Diencephalon (tissue), 1 donor: ENCODE measurements around the gene NDOR1. TPM values are rescaled to one million over a fixed set of nuclear protein-coding genes. Genes with fewer than 3 reads are reported as not detected.

ENCODE experiments used
- small RNA-seq: library from RNA; depleted of rRNA; stranded (forward); fragments of <200 nt; gene quantifications from one replicate; pipeline ENCODE3, GENCODE V24; 2014
- total RNA-seq: library from RNA; depleted of rRNA; stranded (reverse); fragments of >200 nt; gene quantifications from one replicate; pipeline ENCODE4 v1.2.3, GENCODE V29; 2014

NDOR1 gene
- total RNA-seq, 1 donor from 2014 or later, result 3.9 TPM

Small RNAs within 50 kb of the gene (small RNA-seq; reads per million reads assigned to genes)
- not detected for gene MIR3621

Other genes with a start within 250 kb of the NDOR1 start
- gene PTGDS, start 228.2 kb upstream of the NDOR1 start, total RNA-seq, result 93.2 TPM
- 1.2 TPM for gene LCNL1, start 222.7 kb upstream of the NDOR1 start, total RNA-seq
- 14.1 TPM for gene PAXX, start 213.3 kb upstream of the NDOR1 start, total RNA-seq
- gene CLIC3, start 209.1 kb upstream of the NDOR1 start, total RNA-seq, result not detected
- 36.4 TPM for gene ABCA2, start 177.5 kb upstream of the NDOR1 start, total RNA-seq
- gene FUT7, start 173.6 kb upstream of the NDOR1 start, total RNA-seq, result not detected
- 23.1 TPM for gene NPDC1, start 159.5 kb upstream of the NDOR1 start, total RNA-seq
- 3.2 TPM for gene ENTPD2, start 151.6 kb upstream of the NDOR1 start, total RNA-seq
- 4.2 TPM for gene SAPCD2, start 135.1 kb upstream of the NDOR1 start, total RNA-seq
- 0.69 TPM for gene UAP1L1, start 128.2 kb upstream of the NDOR1 start, total RNA-seq
- 44.8 TPM for gene MAN1B1, start 118.7 kb upstream of the NDOR1 start, total RNA-seq
- gene DPP7, start 91.0 kb upstream of the NDOR1 start, total RNA-seq, result 38.8 TPM
- 69.0 TPM for gene GRIN1, start 66.5 kb upstream of the NDOR1 start, total RNA-seq
- gene LRRC26, start 35.6 kb upstream of the NDOR1 start, total RNA-seq, result not detected
- not detected for gene TMEM210, start 33.6 kb upstream of the NDOR1 start, total RNA-seq
- gene ANAPC2, start 17.1 kb upstream of the NDOR1 start, total RNA-seq, result 24.0 TPM
- gene SSNA1, start 17.0 kb upstream of the NDOR1 start, total RNA-seq, result 27.5 TPM
- gene TPRN, start 5.0 kb upstream of the NDOR1 start, total RNA-seq, result 7.8 TPM
- gene TMEM203, start 52 bp upstream of the NDOR1 start, total RNA-seq, result 38.8 TPM
- 1.8 TPM for gene RNF208, start 16.5 kb downstream of the NDOR1 start, total RNA-seq
- 0.92 TPM for gene CYSRT1, start 19.5 kb downstream of the NDOR1 start, total RNA-seq
- gene RNF224, start 21.8 kb downstream of the NDOR1 start, total RNA-seq, result not detected
- not detected for gene SLC34A3, start 25.2 kb downstream of the NDOR1 start, total RNA-seq
- gene TUBB4B, start 35.6 kb downstream of the NDOR1 start, total RNA-seq, result 213 TPM
- not detected for gene STPG3, start 45.6 kb downstream of the NDOR1 start, total RNA-seq
- gene NELFB, start 49.6 kb downstream of the NDOR1 start, total RNA-seq, result 38.8 TPM
- 0.92 TPM for gene TOR4A, start 72.0 kb downstream of the NDOR1 start, total RNA-seq
- gene NRARP, start 96.6 kb downstream of the NDOR1 start, total RNA-seq, result 5.8 TPM
- 9.5 TPM for gene EXD3, start 217.5 kb downstream of the NDOR1 start, total RNA-seq
- gene NOXA1, start 217.7 kb downstream of the NDOR1 start, total RNA-seq, result 1.6 TPM
- not detected for gene ENTPD8, start 235.7 kb downstream of the NDOR1 start, total RNA-seq